ENCODE results near the gene CCDC3.

CCDC3 gene

GRCh38 chr10:12899546-12899945, 102.0 kb downstream of the CCDC3 start:
- no peak overlapping the region for H3K4me3 ChIP-seq (ENCODE audit: low read depth, low read length)
- no peak for TF ChIP-seq CTCF (IDR thresholded peaks at IDR 0.05; ENCODE audit: low read depth, low read length)

GRCh38 chr10:12898271-12898670, 103.2 kb downstream of the CCDC3 start:
- no peak for TF ChIP-seq CTCF (IDR thresholded peaks at IDR 0.05; ENCODE audit: low read depth, low read length)

GRCh38 chr10:12897278-12897677, 104.2 kb downstream of the CCDC3 start:
- no peak for TF ChIP-seq CTCF (IDR thresholded peaks at IDR 0.05; ENCODE audit: low read depth, low read length)

More at GRCh38 chr10:12898271-12898670, 103.2 kb downstream of the CCDC3 start:
- no peak overlapping the region for H3K4me3 ChIP-seq (ENCODE audit: low read depth, low read length)

GRCh38 chr10:12896251-12896650, 105.3 kb downstream of the CCDC3 start:
- no peak for TF ChIP-seq CTCF (IDR thresholded peaks at IDR 0.05; ENCODE audit: low read depth, low read length)
- H3K4me3 ChIP-seq (ENCODE audit: low read depth, low read length): no peak overlapping the region

More at GRCh38 chr10:12897278-12897677, 104.2 kb downstream of the CCDC3 start:
- no peak overlapping the region for H3K4me3 ChIP-seq (ENCODE audit: low read depth, low read length)

- H3K4me3 ChIP-seq (ENCODE audit: low read depth, low read length): no peak overlapping the region
- no peak for TF ChIP-seq CTCF (IDR thresholded peaks at IDR 0.05; ENCODE audit: low read depth, low read length)
These were observed 108.6 kb downstream of the CCDC3 start for GRCh38 chr10:12892924-12893323.

GRCh38 chr10:12890958-12891357, 110.6 kb downstream of the CCDC3 start:
- no peak overlapping the region for H3K4me3 ChIP-seq (ENCODE audit: low read depth, low read length)
- TF ChIP-seq CTCF (IDR thresholded peaks at IDR 0.05; ENCODE audit: low read depth, low read length): no peak

GRCh38 chr10:12888470-12888869, 113.0 kb downstream of the CCDC3 start:
- H3K4me3 ChIP-seq (ENCODE audit: low read depth, low read length): no peak overlapping the region
- TF ChIP-seq CTCF (IDR thresholded peaks at IDR 0.05; ENCODE audit: low read depth, low read length): no peak
